Cardiac muscle cell (in vitro differentiated cells and primary cell): ENCODE measurements around the gene TXNDC16. TPM values are rescaled to one million over a fixed set of nuclear protein-coding genes. Genes with fewer than 3 reads are reported as not detected.

Experiments
- DNase-seq, 2 donors: peaks; one replicate each; pipeline versions ENCODE4 v3.0.0 to v3.0.0-alpha.2; 2010 to 2017; ENCODE audit warnings: low read depth in 1 of 2, low spot score in 1 of 2
- H3K27ac ChIP-seq: fragments of 200-600 bp; sonication (generic); 2 replicates; pipeline ENCODE4 v1.5.1; 2016
- H3K27me3 ChIP-seq: fragments of 200-600 bp; sonication (generic); 2 replicates; pipeline ENCODE4 v1.6.0; 2016; ENCODE audit warnings: control low read depth
- H3K36me3 ChIP-seq: fragments of 200-600 bp; sonication (generic); 2 replicates; pipeline ENCODE4 v1.5.1; 2016; ENCODE audit warnings: control low read depth
- H3K4me1 ChIP-seq: fragments of 200-600 bp; sonication (generic); 2 replicates; pipeline ENCODE4 v1.8.1; 2017; ENCODE audit warnings: low read depth, mild to moderate bottlenecking, mixed run types
- H3K4me3 ChIP-seq: fragments of 200-600 bp; sonication (generic); 2 replicates; pipeline ENCODE4 v1.5.1; 2016; ENCODE audit warnings: mild to moderate bottlenecking
- H3K9me3 ChIP-seq: fragments of 200-600 bp; sonication (generic); 2 replicates; pipeline ENCODE4 v1.5.1; 2017; ENCODE audit warnings: low read depth, mild to moderate bottlenecking, control low read depth
- CTCF ChIP-seq: IDR thresholded peaks from 2 replicates; pipeline ENCODE4 v1.5.1; 2012; ENCODE audit warnings: low read depth, mild to moderate bottlenecking, low read length
- polyA plus RNA-seq: library from polyadenylated mRNA; unstranded; fragments of >200 nt; fragmentation: Nextera tagmentation; extraction: Ambion mirVana; gene quantifications from 2 replicates; pipeline ENCODE4 v1.2.1, GENCODE V29; 2016
- total RNA-seq: library from RNA; depleted of rRNA; stranded (reverse); fragments of >200 nt; gene quantifications from 2 replicates; pipeline ENCODE4 v1.2.3, GENCODE V29; 2016

The TXNDC16 gene
- total and polyA plus RNA-seq, 2 experiments from 2014 or later, result 6.9 to 7.8 TPM

- Histone ChIP-seq H3K4me1 (no peaks in the 10 kb centered on the region), H3K4me3 (no peak overlapping the region), H3K27ac (no peak overlapping the region), H3K9me3 (no peaks in the 10 kb centered on the region), H3K27me3 (no peaks in the 10 kb centered on the region), H3K36me3 (no peaks in the 10 kb centered on the region)
- DNase-seq, result peak in 1 of 2 donors; percentile 21
- no peak for TF ChIP-seq CTCF
These were observed 160.3 kb downstream of the TXNDC16 start for GRCh38 chr14:52391881-52392615.

Other genes with a start within 250 kb of the TXNDC16 start
- gene PTGER2, start 238.2 kb downstream of the TXNDC16 start, total RNA-seq, result not detected in 2 replicates
- gene PTGER2, start 238.2 kb downstream of the TXNDC16 start, polyA plus RNA-seq, result not detected in 2 replicates
- gene GPR137C, start 331 bp upstream of the TXNDC16 start, total RNA-seq, result 1.4 and 1.7 TPM in 2 replicates
- gene GPR137C, start 331 bp upstream of the TXNDC16 start, polyA plus RNA-seq, result 1.1 and 2.7 TPM in 2 replicates
- gene ERO1A, start 143.1 kb upstream of the TXNDC16 start, total RNA-seq, result 57.9 and 58.0 TPM in 2 replicates
- gene ERO1A, start 143.1 kb upstream of the TXNDC16 start, polyA plus RNA-seq, result 38.8 and 52.4 TPM in 2 replicates
- 140 and 151 TPM in 2 replicates for gene PSMC6, start 154.7 kb upstream of the TXNDC16 start, total RNA-seq
- gene PSMC6, start 154.7 kb upstream of the TXNDC16 start, polyA plus RNA-seq, result 135 and 161 TPM in 2 replicates
- 8.1 and 11.4 TPM in 2 replicates for gene STYX, start 177.7 kb upstream of the TXNDC16 start, total RNA-seq
- gene STYX, start 177.7 kb upstream of the TXNDC16 start, polyA plus RNA-seq, result 8.9 and 10.7 TPM in 2 replicates
- gene GNPNAT1, start 239.1 kb upstream of the TXNDC16 start, total RNA-seq, result 9.6 and 10.8 TPM in 2 replicates
- gene GNPNAT1, start 239.1 kb upstream of the TXNDC16 start, polyA plus RNA-seq, result 13.0 and 14.2 TPM in 2 replicates